Measurements from ENCODE around the gene OR4A47.
"Not testable (repeated sequence)": the region's sequence is repeated elsewhere in the genome, so short reads cannot be mapped to it uniquely, and the experiment has no call there.

OR4A47 gene, protein sequence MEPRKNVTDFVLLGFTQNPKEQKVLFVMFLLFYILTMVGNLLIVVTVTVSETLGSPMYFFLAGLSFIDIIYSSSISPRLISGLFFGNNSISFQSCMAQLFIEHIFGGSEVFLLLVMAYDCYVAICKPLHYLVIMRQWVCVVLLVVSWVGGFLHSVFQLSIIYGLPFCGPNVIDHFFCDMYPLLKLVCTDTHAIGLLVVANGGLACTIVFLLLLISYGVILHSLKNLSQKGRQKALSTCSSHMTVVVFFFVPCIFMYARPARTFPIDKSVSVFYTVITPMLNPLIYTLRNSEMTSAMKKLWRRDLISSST

DNA sequence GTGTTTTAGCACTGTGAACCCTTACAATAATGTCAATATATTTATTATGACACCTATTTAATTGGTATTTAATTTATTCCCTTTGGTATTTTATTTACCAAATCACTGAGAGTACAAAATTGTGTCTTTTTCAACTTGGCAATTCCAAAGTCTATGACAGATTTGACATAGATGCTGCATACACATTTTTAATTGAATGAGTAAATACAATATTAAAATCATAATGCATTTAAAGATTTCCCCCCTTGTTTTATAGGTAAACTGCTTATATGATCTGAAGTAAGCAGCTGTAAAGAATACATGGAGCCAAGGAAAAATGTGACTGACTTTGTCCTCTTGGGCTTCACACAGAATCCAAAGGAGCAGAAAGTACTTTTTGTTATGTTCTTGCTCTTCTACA is at the start of gene OR4A47:
TSS of gene OR4A47 (plus strand) at position 301 of the 400 bp plus-strand sequence. CDS start at position 301, 0 bp downstream.
- DNase-seq (ENCODE audit: low spot score): not testable (repeated sequence)

DNA sequence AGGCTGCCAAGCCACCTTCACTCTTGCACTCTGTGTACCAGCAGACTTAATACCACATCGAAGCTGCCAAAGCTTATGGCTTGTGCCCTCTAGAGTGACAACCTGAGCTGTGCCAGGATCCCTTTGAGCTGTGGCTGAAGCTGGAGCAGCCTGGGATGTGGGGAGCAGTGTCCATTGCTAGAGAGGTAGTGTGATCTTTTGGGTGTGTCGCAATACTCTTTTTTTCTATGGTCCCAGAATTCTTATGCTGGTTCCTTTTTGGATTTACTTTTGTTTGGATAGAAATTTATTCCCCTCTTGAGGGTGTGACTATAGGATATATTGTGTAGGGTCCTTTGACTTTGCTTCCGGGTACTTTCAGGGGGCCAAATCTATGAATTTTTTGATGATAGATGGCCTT is 32.7 kb upstream of the OR4A47 start:
- DNase-seq (ENCODE audit: low spot score): not testable (repeated sequence)

DNA sequence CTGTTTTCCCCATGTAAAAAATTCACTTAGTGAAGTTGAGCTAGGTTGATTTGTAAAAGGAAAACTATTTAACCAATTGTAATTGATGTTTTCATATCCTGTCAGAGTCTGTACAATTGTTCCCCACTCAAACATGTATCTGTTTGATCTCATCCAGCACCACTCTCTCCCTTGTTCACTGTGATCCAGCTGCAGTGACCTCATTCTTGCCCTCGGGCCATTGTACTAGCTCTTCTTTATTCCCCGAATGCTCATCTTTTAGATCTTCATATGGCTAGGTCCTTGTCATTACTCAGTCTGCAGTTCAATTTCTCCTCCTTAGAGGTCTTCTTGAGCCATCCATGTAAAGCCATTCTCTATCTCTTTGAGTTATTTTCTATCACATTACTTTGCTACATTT is 14.6 kb upstream of the OR4A47 start:
- not testable (repeated sequence) for DNase-seq (ENCODE audit: low spot score)

DNA sequence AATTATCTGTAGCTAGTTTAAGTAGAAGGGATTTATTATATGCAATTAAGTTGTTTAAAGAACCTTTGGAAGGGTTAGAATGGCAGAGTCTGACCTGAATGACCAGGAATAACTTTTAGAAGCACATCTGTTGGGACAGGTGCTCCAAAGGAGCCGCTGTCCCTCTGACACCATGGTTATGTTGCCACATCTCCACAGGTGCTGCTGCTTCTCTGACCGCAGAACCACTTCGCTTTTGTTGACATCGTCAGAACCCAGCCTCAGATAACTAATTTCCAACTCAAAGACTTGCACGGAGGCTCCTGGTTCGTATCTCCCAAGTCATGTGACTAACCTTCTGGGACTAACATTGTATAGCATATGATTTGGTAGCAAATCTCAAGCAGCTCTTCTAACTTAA is 13.9 kb upstream of the OR4A47 start:
- DNase-seq (ENCODE audit: low spot score): not testable (repeated sequence)

DNA sequence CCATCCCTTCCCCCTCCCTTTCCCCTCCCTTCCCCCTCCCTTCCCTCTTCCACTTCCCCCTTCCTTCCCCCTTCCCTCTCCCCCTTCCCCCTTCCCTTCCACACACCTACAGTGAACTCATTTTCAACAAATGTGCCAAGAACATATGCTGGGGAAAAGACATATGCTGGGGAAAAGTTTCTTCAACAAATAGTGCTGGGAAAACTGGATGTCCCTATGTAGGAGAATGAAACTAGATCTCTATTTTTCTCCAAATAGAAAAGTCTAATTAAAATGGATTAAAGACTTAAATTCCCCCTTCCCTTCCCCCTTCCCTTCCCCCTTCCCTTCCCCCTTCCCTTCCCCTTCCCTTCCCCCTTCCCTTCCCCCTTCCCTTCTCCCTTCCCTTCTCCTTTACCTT is 17.6 kb downstream of the OR4A47 start:
- not testable (repeated sequence) for DNase-seq (ENCODE audit: low spot score)

DNA sequence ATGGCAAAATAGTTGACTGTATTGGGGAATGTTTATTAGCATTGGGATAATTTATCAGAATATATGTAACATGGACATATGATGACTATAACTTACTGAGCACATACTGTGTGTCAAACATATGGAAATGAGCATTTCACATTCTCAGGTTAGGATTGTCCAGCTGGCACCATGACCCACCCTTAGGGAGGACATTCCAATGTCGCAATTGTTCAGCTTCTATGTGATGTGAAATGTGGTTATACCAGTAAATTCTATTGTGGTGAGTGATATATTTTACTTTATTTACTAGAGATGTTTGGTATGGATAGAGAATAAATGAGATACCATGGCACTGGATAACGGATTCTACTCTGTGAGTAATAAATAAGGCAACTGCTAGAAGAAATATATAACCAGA is 50.4 kb downstream of the OR4A47 start:
- no peak for DNase-seq (ENCODE audit: low spot score)
